Iris pigment epithelial cell (primary cell): ENCODE data around the gene GOLGA8K.
"Not testable (repeated sequence)": the region's sequence is repeated elsewhere in the genome, so short reads cannot be mapped to it uniquely, and the experiment has no call there.

ENCODE experiments used
- DNase-seq: peaks from one replicate; pipeline ENCODE4 v3.0.0-alpha.2; 2011; ENCODE audit warnings: low read depth

Gene GOLGA8K, protein sequence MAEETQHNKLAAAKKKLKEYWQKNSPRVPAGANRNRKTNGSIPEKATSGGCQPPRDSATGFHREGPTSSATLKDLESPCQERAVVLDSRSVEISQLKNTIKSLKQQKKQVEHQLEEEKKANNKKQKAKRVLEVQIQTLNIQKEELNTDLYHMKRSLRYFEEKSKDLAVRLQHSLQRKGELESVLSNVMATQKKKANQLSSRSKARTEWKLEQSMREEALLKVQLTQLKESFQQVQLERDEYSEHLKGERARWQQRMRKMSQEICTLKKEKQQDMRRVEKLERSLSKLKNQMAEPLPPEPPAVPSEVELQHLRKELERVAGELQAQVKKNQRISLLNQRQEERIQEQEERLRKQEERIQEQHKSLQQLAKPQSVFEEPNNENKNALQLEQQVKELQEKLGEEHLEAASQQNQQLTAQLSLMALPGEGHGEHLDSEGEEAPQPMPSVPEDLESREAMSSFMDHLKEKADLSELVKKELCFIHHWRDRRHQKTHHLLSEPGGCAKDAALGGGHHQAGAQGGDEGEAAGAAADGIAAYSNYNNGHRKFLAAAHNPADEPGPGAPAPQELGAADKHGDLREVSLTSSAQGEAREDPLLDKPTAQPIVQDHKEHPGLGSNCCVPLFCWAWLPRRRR

DNA sequence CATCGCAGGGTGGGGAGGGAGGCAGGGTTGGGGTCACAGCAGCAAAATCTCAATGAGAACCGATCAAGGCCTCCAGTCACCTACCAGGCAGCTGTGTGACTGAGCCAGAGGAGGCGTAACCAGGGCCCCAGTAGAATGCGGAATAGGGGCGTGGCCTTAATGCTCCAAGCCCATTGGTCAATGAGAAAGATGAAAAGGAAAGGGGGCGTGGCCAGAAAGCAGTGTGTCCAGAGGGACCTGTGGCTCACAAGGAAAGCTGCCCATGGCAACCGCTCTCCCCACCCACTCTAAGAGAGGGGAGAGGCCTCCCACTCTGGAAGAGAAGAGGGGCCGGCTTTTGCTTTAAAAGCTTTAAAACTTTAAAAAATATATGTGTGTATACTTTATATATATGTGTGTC lies at the start of gene GOLGA8K:
Gene GOLGA8K, minus strand, starts transcription at position 101 of the 400 bp plus-strand sequence. Its CDS starts 98 bp downstream, at position 3.
- DNase-seq: not testable (repeated sequence)

DNA sequence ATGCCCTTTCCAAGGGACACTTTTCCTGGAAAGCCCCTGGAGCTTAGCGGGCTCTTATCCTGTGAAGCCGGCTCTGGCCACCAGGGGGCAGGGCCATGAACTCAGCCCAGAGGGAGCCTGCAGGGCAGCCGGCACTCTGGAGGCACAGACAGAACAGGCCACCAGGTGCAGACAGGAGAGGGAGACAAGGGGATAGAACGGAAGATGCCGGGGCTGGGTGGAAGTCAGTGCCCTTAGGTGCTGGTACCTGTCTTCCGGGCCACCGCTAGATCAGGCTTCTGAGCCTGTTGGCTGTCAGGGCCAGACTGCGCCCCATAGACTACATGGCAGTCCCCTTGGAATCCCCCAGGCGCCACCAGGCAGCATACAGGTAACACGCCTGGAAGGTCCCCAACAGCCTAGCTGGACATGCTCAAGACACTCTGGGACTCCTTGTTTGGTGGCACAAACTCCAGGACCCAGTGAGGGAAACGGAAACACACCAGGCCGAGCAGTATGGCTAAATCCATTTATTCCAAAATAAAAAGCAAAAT lies 37.4 kb upstream of the GOLGA8K start:
- not testable (repeated sequence) for DNase-seq

DNA sequence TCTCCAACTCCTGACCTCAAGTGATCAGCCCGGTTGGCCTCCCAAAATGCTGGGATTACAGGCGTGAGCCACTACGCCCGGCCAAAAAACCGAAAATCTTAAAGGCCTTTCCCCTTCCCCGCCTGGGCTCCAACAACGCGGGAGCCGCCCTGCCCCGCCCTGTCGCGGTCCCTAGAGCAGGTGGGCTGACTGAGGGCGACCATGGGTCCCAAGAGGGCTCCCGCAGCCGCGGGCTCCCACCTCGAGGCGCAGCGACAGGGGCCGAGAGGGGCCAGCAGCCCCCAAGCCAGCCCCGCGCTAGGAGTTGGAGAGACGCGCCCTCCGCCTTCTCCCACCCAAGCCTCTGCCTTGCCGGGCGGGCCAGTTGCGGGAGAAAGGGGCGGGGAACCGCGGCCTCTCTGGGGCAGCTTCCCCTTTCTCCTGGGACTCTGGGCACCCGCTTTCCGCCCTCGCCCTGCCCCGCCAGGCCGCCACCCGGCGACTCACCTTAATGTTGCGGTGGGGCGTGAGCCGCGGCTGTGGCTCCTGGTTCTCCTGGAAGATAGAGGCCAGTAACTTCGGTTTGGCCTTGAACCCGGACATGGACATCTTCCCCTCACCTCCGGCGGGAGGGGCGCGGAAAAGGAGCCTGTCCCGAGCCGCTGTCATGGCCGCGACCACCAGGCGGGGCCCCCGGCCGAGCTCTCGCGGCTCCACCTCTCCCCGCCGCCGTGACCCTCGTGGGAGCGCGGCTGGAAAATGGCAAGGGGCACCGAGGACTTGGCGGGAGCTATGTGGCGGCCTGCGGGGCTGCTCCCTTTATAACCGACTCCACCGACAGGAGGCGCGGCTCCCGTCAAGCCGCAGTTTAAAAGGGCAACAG lies 31.2 kb upstream of the GOLGA8K start:
- DNase-seq: not testable (repeated sequence)

DNA sequence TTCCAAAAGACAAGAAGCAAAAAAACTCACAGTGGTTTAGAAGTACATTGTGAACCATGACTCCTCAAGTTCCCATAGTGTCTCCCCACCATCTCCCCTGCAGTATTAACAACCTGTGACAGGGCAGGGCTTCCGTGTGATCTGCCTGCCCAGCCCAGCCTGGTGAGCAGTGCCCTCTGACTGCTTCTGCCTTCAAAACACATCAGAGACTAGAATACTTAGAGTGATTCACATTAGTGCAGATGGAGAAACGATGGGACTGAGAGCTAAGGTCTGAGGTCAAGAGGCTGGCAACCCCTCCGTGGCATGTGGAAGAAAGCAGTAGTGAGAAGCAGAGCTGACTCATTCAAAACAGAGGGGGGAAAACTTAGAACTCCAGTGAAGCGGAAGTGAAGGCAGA lies 24.5 kb upstream of the GOLGA8K start:
- not testable (repeated sequence) for DNase-seq

DNA sequence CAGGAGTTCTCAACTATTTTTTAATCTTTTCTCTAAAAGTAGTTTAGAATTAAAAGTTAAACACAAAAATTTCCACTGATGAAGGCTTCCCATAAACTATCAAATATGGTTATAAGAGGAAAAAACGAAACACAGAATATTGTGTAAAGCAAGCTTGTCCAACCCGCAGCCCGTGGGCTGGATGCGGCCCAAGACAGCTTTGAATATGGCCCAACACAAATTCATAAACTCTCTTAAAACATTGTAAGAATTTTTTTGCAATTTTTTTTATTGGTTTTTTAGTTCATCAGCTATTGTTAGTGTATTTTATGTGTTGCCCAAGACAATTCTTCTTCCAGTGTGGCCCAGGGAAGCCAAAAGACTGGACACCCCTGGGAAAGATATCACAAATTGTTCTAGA lies 23.4 kb upstream of the GOLGA8K start:
- DNase-seq: not testable (repeated sequence)

DNA sequence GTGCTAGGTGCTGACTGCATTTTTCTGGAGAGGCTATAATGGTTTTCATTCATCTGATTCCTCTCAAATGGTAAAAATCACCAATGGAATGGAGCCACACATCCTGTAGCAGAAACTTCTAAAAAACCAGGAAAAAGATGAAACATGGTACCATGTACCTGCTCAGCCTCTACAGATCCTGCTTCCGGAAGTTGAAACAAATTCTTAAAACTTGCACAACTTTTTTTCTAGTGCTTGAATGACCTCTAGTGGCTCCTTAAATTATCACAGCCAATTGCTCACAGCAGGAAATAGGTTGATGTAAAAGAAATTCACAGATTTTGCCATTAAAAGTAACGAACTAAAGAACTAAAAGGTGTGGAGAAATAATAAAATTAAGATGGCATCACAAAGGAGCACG lies 4.8 kb upstream of the GOLGA8K start:
- not testable (repeated sequence) for DNase-seq

DNA sequence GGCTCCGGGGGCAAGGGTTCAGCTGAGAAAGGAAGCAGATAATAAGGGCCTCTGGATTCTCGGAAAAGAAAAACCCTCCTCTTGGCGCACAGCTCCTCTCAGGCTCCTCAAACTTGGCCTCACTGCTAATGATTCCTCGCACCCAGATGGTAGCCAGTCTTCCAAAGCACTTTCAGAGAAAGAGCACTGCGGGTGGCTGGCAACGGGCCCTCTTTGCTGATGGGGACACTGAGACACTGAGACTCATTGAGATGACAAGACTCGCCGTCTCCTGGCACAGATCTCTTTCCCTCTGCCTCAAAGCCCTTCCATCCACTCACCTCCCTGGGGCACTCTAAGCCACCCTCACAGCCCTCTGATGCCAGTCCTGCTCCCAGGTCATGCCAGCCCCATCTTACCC lies 6.6 kb downstream of the GOLGA8K start:
- DNase-seq: not testable (repeated sequence)

DNA sequence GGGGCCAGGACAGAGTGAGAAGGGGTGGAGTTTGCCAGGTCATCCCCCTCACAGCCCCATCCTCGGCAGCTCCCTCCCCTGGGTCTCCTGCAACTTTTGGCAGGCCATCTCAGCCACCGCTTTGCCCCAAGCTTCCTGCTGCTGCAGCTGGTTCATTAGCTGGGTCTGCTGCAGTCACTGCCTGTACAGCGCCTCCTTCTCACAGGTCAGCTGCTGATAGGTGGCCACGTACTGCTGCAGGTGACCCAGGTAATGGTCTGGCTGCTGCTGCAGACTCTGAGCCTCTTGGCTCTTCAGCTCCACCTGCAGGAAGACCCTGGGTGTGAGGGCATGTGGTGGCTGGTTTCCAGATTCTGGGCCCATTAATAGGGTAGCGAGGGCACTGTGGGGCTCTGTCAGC lies 8.3 kb downstream of the GOLGA8K start:
- DNase-seq: not testable (repeated sequence)

DNA sequence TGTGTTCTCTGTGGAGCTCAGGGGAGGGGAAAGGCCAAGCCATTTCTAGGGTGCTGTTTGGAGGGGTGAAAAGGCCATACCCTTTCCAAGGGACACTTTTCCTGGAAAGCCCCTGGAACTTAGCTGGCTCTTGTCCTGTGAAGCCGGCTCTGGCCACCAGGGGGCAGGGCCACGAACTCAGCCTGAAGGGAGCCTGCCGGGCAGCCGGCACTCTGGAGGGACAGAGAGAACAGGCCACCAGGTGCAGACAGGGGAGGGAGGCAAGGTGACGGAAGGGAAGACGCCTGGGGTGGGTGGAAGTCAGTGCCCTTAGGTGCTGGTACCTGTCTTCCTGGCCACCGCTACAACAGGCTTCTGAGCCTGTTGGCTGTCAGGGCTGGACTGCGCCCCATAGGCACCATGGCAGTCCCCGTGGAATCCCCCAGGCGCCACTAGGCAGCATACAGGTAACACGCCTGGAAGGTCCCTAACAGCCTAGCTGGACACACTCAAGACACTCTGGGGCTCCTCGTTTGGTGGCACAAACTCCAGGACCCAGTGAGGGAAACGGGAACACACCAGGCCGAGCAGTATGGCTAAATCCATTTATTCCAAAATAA lies 14.9 kb downstream of the GOLGA8K start:
- DNase-seq: not testable (repeated sequence)

DNA sequence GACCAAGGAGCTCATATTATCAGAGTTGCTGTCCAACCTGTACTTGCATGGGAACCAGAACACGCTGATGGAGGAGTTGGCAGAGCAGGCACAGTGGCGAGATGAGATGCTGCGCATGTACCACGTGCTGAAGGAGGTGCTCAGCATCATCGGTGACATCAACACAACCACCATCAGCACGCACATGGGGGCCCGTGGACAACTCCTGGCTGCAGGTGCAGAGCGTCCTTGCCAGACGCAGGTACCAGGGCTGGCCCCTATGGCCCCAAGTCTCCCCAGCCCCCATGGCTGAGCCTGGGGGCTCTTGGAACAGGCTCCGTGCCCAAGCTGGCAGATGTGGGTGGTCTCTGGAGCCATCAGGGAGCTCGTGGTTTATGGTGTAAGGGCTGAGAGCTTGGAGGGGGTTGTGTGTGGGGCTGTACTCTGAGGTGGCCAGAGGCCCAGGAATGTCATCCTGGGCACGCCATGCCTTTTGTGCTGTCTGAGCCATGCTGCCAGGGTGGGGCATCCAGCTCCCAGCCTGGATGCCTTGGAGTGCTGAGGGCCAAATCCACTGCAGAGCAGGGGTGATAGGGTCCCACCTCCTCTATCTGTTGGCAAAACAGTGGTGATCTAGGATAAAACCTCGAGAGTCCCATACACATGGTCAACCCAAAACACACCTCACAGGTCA lies 17.1 kb downstream of the GOLGA8K start:
- not testable (repeated sequence) for DNase-seq

DNA sequence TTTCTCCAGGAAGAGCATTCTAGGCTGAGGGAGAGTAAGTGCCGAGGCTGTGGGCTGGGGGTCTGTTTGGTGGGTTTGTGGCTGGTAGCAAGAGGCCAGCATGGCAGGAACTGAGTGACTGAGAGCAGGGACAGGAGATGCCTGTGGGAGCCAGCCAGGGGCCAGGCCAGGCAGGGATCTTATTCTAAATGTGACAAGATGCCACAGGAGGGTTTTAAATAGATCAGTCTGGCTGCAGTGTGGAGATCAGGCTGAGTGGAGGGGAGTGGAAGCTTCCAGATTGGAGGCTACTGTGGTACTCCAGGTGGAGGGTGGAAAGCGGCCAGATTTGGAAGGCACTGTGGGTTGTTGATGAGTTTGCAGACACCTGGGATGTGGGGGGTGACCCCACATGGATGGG lies 28.9 kb downstream of the GOLGA8K start:
- not testable (repeated sequence) for DNase-seq

DNA sequence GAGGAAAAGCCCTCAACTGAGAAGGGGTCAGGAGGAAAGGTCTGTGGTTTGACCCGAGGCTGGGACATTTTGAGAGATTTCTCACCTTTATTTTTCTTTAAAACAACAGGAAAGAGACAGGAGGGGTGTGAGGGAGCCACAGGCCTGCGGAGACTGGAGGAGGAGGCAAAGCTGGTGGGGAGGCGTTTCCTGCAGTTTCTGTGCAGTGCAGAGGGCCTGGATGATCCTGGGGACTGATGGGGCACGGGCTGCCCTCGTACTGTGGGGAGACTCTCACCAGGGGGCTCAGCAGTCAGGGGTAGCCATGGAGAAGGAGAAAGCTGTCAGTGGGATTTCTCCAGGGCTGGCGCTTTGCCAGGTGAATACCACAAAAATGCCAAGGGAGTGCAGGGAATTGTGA lies 29.4 kb downstream of the GOLGA8K start:
- not testable (repeated sequence) for DNase-seq

DNA sequence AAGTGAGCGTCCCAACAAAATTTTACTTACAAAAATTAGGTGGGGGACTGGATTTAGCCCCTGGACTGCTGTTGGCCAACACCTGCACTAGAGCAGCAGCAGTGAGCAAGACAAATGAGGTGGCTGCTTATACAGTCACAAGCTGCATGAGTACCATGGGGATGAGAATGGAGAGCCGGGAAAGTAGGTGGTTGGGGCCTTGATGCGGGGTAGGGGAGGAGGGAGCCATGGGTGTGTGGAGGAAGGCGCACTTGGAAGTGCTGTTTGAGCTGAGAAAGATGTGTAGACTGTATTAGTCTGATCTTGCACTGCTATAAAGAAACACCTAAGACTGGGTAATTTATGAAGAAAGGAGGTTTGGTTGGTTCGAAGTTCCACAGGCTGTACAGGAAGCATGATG lies 31.0 kb downstream of the GOLGA8K start:
- not testable (repeated sequence) for DNase-seq

DNA sequence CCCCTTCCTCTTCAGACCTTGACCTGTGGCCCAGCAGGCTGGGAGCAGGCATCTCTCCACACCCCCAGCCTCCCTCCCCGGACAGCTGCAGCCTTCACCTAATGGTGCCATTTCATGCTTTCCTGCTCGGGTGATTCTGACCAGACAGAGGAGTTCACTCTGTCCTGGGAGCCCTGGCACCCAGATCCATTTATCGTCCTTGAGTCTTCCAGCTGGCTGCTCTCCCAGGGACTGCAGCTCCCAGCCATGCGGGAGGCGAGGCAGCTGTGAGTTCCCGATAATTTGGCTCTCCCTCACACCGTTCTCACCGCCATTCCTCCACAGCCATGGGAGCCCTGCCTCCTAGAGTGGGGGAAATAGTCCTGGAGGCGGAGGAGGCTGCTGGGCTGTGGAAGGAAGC lies 32.6 kb downstream of the GOLGA8K start:
- not testable (repeated sequence) for DNase-seq

DNA sequence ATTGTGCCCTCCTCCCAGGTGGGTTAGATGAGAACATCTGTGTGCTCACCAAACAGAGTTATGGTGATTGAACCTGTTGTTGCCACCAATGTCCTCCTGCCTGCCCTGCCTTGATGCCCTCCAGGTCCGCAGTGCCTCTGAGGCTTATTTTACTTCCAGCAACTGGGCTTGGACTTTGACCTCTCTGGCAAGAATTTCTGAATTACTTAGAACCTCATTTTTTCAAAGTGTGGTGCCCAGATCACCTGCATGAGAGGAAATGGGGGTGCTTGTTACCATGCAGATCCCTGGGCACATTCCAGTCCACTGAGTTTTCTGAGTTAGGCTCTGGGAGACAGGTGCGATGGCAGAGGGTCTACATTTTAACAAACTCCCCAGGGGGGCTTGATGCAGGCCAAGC lies 33.0 kb downstream of the GOLGA8K start:
- not testable (repeated sequence) for DNase-seq

DNA sequence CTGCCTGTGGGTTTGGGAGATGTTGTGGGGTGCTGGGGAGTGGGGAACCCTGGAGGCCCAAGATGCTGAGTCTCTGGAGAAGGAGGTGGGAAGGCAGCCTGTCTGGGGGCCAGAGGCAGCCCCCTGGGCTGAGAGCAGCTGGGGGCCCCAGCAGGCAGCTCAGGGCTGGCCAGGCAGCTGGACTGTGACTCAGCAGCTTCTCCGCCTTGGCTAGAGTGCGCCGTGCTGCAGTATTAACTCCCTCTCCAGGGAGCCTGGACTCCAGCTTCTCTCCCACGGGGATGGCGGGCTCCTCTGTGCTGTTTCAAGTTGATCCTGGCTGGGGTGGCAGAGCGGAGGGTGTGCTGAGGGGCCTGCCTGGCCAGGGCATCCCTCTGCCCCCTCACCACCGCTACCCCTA lies 36.6 kb downstream of the GOLGA8K start:
- not testable (repeated sequence) for DNase-seq

DNA sequence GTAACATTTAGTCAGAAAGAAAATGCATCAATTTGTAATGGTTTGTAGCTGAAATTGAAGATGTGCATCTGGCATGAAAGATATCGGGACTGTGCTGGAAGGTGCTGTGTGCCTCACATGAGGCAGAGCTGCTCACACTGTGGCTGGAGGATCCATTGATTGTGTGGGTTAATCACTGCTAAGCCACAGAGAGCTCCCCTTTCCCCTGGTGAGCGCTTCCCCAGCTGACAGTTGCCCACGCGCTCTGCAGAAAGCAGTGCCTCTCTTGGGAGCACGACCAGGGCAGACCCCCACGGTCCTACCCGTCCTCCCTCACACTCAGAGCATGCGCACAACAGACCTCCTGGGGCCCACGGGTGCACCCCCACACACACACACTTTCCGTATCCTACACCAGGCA lies 37.1 kb downstream of the GOLGA8K start:
- not testable (repeated sequence) for DNase-seq

DNA sequence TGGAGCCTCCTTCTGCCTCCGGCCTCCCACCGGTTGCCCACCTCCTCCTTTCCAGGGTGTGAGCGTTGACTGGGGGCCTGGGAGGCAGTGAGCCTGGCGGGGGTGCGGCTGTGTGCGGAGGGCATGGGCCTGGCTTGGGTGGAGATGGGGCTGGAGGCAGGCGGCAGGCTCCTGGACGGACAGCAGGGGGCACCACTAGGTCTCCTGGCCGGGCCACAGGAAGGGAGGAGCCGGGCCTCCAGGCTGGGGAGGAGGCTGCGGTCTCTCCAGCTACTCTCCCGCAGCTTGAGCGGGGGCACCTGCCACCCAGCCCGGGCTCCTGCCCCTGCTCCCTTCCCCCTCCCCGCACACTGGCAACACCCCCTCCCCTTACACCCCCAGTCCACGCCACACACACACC lies 38.1 kb downstream of the GOLGA8K start:
- not testable (repeated sequence) for DNase-seq

DNA sequence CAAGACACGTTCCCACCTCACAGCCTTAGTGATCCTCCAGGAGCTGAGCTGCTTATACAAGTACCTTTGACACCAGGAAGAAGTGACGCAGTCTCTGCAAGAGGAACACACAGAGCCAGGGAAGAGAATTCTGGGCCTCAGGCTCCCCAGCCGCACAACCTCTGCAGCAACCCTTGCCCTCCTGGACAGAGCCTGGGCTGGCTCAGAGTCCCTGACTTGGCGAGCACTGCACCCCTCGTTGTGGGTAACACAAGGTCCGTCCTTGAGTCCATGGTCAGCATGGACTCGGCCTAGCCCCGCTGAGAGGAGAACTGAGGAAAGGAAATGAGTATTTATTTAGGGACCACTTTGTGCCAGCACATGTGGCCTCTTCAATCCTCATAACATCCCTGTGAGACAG lies 39.6 kb downstream of the GOLGA8K start:
- not testable (repeated sequence) for DNase-seq

DNA sequence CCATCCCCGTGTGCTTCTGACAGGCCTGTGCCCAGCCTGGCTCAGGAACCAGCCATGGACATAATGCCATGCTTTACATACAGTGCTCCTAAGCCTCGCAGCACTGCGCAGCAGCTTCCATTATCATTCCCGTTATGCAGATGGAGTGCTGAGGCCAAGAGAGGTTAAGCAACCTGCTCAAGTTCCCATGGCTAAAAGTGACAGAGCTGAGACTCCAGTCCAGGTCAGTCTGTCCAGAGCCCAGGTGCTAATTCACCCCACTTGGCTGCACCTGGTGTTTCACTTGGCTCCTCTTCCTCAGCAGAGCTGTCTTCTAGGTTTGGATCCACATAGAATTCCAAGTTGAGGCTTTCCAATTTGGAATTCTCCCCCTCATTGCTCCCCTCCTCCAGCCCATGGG lies 41.4 kb downstream of the GOLGA8K start:
- not testable (repeated sequence) for DNase-seq

DNA sequence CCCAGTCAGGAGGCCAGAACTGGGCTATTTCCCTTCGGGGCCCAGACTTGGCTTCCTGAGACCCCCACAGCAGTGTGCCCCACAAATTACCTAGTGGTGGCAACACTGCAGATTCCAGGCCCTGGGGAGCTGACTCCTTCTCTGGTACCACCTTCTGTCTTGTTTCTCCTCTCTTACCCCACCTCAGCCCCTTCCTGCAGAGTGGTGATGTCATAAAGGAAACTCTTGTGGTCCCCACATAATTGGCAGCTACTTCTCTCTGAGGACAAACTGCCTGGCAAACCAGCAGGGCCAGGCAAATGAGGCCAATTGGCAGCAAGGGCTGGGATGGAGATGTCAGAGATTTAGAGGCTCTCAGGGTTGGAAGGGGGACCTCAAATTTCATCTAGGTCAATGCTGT lies 44.6 kb downstream of the GOLGA8K start:
- not testable (repeated sequence) for DNase-seq
